HG03442 (cell line): ENCODE measurements around the gene L3MBTL4.
"Not testable (repeated sequence)": the region's sequence is repeated elsewhere in the genome, so short reads cannot be mapped to it uniquely, and the experiment has no call there.

Experiments
- ATAC-seq: cut with Tn5 transposase; IDR thresholded peaks from one replicate; pipeline ENCODE4 v1.9.1; 2021; ENCODE audit warnings: mild to moderate bottlenecking, moderate library complexity; ENCODE audit not compliant: unreplicated experiment

The L3MBTL4 gene

GRCh38 chr18:6202861-6203260 is 211.8 kb downstream of the L3MBTL4 start:
- no peak for ATAC-seq

GRCh38 chr18:6200204-6200774 is 214.4 kb downstream of the L3MBTL4 start:
- ATAC-seq: no peak

GRCh38 chr18:6199777-6200176 is 214.9 kb downstream of the L3MBTL4 start:
- ATAC-seq: no peak

GRCh38 chr18:6198585-6198984 is 216.1 kb downstream of the L3MBTL4 start:
- ATAC-seq: no peak

- ATAC-seq: no peak
Observed at GRCh38 chr18:6194640-6195039, 220.1 kb downstream of the L3MBTL4 start.

GRCh38 chr18:6185782-6186181 is 228.9 kb downstream of the L3MBTL4 start:
- ATAC-seq: not testable (repeated sequence)

GRCh38 chr18:6174983-6175745 is 239.5 kb downstream of the L3MBTL4 start:
- ATAC-seq: no peak

- ATAC-seq: no peak
Observed at GRCh38 chr18:6170604-6171003, 244.1 kb downstream of the L3MBTL4 start.

- ATAC-seq: no peak
Observed at GRCh38 chr18:6161549-6161948, 253.2 kb downstream of the L3MBTL4 start.

- no peak for ATAC-seq
Observed at GRCh38 chr18:6159426-6159825, 255.3 kb downstream of the L3MBTL4 start.

- no peak for ATAC-seq
Observed at GRCh38 chr18:6158958-6159357, 255.8 kb downstream of the L3MBTL4 start.

GRCh38 chr18:6156446-6156845 is 258.3 kb downstream of the L3MBTL4 start:
- no peak for ATAC-seq

- no peak for ATAC-seq
Observed at GRCh38 chr18:6155707-6156106, 259.0 kb downstream of the L3MBTL4 start.

- ATAC-seq: no peak
Observed at GRCh38 chr18:6150430-6150829, 264.3 kb downstream of the L3MBTL4 start.

- ATAC-seq: no peak
Observed at GRCh38 chr18:6146307-6146661, 268.4 kb downstream of the L3MBTL4 start.

GRCh38 chr18:6145645-6146306 is 268.9 kb downstream of the L3MBTL4 start:
- ATAC-seq: no peak

- ATAC-seq: no peak
Observed at GRCh38 chr18:6139007-6139406, 275.7 kb downstream of the L3MBTL4 start.

- not testable (repeated sequence) for ATAC-seq
Observed at GRCh38 chr18:6135901-6136300, 278.8 kb downstream of the L3MBTL4 start.

- not testable (repeated sequence) for ATAC-seq
Observed at GRCh38 chr18:6135029-6135428, 279.7 kb downstream of the L3MBTL4 start.

- no peak for ATAC-seq
Observed at GRCh38 chr18:6132751-6133368, 281.9 kb downstream of the L3MBTL4 start.

- ATAC-seq: no peak
Observed at GRCh38 chr18:6120820-6121279, 293.9 kb downstream of the L3MBTL4 start.

- no peak for ATAC-seq
Observed at GRCh38 chr18:6119761-6120160, 294.9 kb downstream of the L3MBTL4 start.
